GM12874 (cell line): Measurements from ENCODE around the gene TK1.

ENCODE experiments used
- CTCF ChIP-seq: IDR thresholded peaks from 2 replicates; pipeline ENCODE4 v1.5.1; 2011; ENCODE audit warnings: low read depth, mild to moderate bottlenecking, control low read depth, low read length, moderate library complexity; ENCODE audit not compliant: insufficient read depth

The TK1 gene

DNA sequence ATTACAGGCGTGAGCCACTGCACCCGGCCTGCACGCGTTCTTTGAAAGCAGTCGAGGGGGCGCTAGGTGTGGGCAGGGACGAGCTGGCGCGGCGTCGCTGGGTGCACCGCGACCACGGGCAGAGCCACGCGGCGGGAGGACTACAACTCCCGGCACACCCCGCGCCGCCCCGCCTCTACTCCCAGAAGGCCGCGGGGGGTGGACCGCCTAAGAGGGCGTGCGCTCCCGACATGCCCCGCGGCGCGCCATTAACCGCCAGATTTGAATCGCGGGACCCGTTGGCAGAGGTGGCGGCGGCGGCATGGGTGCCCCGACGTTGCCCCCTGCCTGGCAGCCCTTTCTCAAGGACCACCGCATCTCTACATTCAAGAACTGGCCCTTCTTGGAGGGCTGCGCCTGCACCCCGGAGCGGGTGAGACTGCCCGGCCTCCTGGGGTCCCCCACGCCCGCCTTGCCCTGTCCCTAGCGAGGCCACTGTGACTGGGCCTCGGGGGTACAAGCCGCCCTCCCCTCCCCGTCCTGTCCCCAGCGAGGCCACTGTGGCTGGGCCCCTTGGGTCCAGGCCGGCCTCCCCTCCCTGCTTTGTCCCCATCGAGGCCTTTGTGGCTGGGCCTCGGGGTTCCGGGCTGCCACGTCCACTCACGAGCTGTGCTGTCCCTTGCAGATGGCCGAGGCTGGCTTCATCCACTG, 27.3 kb upstream of the TK1 start, which contains the start of gene BIRC5:
Gene BIRC5, plus strand, starts transcription at position 238 of the 690 bp plus-strand sequence. Its CDS starts 64 bp downstream, at position 302.
- TF ChIP-seq CTCF = no peak

DNA sequence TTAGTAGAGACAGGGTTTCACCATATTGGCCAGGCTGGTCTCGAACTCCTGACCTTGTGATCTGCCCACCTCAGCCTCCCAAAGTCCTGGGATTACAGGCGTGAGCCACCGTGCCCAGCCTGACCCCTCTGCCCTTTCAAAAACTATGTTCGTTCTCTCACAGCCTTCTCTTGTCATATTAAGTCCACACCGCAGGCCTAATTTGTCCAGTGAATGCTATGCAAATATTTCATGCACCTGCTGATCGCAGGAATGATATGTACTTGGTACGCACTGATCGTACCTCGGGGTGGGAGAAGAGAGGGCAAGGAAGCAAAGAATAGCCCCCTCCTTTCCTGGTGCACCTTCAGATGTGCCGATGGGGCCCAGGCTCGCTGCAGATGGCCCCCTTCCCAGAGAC, 24.2 kb upstream of the TK1 start:
- no peak for TF ChIP-seq CTCF

DNA sequence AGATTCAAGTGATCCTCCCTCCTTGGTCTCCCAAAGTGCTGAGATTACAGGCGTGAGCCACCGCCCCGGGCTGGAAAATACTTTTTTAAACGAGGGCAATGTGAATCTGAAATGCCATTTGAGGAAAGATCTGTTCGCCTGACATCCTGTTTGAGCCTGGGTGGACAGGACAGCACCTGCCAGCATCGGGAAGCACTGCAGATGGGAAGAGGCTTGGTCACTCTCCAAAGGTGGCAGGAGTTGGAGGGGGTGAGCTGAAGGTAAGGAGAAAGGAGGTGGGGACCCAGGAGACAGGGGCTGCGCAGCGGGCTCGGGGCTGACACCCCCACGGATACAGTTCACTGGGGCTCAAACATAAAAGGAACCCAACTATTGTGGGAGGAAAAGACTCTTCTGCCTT, 23.3 kb upstream of the TK1 start:
- TF ChIP-seq CTCF = no peak

- TF ChIP-seq CTCF = no peak
Measured at GRCh38 chr17:78208486-78208885, 21.6 kb upstream of the TK1 start.

- TF ChIP-seq CTCF = no peak
Measured at GRCh38 chr17:78206298-78206697, 19.4 kb upstream of the TK1 start.

DNA sequence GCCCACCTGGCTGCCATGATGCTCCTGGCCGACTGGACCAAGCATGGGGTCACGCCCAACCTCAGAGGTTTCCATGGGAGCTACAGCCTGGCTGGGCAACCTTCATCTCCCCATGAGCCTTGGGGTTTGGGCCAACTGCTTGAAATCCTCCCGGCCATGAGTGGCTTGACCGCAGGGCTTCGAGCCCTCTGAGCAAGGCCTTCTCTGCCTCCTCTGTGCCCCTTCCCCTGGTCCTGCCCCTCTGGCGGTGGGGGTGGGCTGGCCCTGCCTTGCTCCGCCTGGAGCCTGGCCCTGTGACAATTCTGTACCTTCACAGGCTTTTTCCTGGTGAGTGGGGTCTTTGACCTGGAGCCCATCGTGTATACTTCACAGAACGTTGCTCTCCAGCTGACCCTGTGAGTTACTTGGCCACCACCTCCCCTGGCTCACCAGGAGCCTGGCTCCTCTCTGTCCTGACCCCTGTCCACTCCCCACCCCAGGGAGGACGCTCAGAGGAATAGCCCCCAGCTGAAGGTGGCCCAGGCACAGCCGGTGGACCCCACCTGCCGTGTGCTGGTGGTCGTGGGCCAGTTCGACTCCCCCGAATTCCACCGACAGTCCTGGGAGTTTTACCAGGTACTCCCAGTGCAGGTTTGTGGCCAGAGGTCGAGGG, 18.4 kb upstream of the TK1 start:
- no peak for TF ChIP-seq CTCF

DNA sequence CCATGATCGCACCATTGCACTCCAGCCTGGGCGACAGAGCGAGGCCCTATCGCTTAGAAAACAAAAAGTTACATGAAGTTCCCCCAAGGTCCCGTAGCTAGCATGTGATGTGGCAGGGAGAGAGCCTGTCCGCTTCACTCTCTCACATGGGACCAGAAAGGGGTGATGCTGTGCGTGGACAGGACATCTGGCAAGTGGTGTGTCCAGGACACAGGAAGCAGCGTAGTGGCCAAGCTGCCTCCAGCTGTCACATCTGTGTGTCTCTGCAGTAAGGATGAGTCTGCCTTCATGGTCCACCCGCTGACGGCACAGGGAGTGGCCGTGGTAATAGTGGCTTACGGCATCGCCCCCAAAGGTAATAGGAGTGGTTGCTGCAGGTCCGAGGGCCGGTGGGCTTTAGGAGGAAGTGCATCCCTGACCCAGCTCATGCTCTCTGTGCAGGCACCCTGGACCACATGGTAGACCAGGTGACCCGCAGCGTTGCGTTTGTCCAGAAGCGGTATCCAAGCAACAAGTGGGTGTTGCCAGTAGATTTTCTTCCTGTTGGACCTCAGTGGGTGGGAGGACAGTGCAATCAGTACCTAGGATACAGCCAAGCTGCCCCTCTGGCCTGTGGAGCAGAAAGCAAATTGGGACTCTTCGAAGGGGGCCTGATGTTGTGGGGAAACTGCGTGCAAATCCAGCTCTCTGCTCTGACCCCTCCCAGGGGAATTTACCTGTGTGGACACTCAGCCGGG, 17.7 kb upstream of the TK1 start:
- TF ChIP-seq CTCF = no peak
